ENCODE measurements around the gene TTC12.

GRCh38 chr11:113404859-113405430, 90.6 kb downstream of the TTC12 start:
- TF ChIP-seq CTCF (IDR thresholded peaks at IDR 0.05) (no peak), POLR2AphosphoS5 (IDR thresholded peaks at IDR 0.05; ENCODE audit: insufficient read depth in 1 of 2, low read depth in 1 of 2) (no peak), POLR2A (IDR thresholded peaks at IDR 0.05) (no peak)

All from vagina (tissue), 2 donors.